Endothelial cell of umbilical vein (primary cell): ENCODE data around the gene LY6G6C.
A peak's percentile ranks its signal among the peaks of the same experiment; 100 is the strongest.

Experiments
- CTCF ChIP-seq, 2 donors: IDR thresholded peaks; 1 replicate in 1 of 2; 2 replicates in 1 of 2; pipeline ENCODE4 v1.5.1; 2011; ENCODE audit warnings: low read length in 2 of 2, mild to moderate bottlenecking in 2 of 2, moderate library complexity in 2 of 2, control low read depth in 1 of 2, inconsistent platforms in 1 of 2, low read depth in 1 of 2; ENCODE audit not compliant: insufficient read depth in 1 of 2; ENCODE audit errors: extremely low read depth in 1 of 2
- MAX ChIP-seq: IDR thresholded peaks from 2 replicates; pipeline ENCODE4 v1.6.1; 2011; ENCODE audit not compliant: insufficient read depth, insufficient read length
- MYC ChIP-seq: IDR thresholded peaks from one replicate; pipeline ENCODE4 v1.6.1; 2011; ENCODE audit warnings: mild to moderate bottlenecking, low read depth, low read length
- POLR2A ChIP-seq: IDR thresholded peaks from 2 replicates; pipeline ENCODE4 v1.6.1; 2012; ENCODE audit warnings: low read depth, mild to moderate bottlenecking, control low read depth, low read length

GRCh38 chr6:31740397-31741223 lies 19.1 kb upstream of the LY6G6C start:
- TF ChIP-seq CTCF (IDR thresholded peaks at IDR 0.05; ENCODE audit: extremely low read depth in 1 of 2, insufficient read depth in 1 of 2, low read depth in 1 of 2, low read length in 2 of 2) (no peak), POLR2A (peak; percentile 2), MAX (no peak), MYC (no peak)
